ENCODE results near the gene TRPV3.
"Not testable (repeated sequence)": the region's sequence is repeated elsewhere in the genome, so short reads cannot be mapped to it uniquely, and the experiment has no call there.

Gene TRPV3

DNA sequence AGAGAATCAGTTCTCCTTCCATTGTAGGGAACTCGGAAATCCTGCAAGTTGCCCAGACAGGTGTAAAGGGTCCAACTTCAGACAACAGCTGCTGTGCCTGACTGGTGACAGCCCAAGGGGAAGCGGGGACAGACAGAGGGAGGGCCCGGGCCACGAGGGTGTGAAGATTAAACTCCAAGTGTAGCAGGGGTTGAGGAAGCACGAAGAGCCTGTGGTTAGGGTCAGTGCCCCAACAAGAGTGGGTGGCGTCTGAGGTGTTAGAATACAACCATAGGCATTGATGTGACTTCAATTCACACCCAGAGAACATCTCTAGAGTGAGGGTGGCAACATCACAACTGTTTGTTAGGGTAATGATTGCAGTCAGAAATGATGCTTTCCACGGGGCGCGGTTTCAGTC is 42.7 kb downstream of the TRPV3 start:
- no peak for TF ChIP-seq CTCF (conservative IDR thresholded peaks at IDR 0.05)
- H3K27ac ChIP-seq: no peak overlapping the region

DNA sequence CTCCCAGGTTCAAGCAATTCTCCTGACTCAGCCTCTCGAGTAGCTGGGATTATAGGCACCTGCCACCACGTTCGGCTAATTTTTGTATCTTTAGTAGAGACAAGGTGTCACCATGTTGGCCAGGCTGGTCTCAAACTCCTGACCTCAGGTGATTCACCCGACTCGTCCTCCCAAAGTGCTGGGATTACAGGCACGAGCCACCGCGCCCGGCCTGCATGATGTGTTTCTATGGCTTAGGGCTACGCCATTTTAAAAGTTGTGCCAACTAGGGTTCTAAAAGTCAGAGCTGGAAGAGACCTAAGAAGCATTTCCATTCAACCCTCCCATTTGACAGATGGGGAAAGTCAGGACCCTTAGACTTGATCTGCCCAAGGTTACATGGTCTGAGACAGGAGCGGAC is 43.4 kb downstream of the TRPV3 start:
- not testable (repeated sequence) for H3K27ac ChIP-seq

DNA sequence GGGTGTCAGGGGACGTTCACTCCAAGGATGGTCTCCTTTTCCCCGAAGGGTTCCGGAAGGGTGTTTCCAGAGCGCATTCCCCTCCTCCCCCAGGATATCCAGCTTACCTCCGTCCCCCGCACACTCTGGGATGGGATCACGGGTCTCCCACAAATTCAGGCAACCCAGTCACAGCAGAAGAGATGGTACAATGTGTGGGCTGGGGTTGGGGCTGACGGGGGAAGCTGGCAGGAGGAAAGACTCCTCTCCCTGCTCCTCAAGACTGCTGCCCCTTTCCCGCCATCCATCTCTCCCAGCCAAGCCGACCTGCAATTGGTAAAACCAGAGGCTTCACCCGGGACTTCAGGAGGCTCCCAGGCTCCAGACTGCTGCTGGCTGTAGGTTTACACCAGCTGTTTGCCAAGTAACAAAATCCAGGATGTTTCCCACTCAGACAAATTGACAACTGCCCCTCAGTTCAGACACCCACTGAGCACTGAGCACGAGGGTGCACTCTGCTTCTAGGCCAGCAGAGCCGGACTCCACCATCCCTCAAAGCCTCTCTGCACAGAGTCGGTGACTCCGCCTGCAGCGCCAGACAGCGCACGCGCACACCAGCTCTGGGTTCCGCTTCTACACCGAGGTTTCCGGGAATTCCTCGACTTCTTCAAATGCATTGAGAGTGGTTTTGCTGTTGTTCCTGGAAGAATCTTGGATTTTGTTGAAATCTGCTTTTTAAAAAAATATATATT is 44.1 kb downstream of the TRPV3 start:
- no peak for TF ChIP-seq CTCF (conservative IDR thresholded peaks at IDR 0.05)
- no peak overlapping the region for H3K27ac ChIP-seq

DNA sequence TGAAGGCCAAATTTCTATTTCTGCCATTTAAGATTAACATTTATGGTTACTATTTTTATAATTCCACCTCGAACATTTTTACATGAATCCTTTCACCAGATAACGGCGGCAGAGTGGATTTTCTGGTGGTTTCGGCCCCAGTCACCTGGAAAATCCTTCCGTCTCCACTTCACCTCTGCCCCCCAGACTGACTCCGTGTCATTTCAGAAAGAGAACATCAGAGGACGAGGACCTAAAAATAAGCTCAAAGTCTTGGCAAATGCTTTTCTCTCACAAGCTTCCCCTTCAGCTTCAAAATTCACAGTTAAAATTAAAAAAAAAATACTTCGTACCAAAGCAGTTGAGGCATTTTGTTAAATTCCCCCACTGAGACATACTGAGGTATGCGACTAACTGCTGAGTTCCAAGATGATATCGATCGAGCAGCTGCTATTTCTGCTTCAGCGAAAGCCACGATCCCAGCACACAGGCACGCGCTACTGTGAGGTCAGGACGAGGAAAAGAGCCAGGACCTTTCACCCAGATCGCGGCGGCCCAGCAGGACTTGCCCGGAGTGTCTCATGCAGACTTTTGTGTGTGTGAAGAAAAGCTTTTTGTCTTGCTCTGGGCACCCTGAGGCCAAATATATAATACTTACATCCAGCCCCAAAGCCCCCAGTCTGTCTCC is 45.0 kb downstream of the TRPV3 start:
- no peak for TF ChIP-seq CTCF (conservative IDR thresholded peaks at IDR 0.05)
- no peak overlapping the region for H3K27ac ChIP-seq

DNA sequence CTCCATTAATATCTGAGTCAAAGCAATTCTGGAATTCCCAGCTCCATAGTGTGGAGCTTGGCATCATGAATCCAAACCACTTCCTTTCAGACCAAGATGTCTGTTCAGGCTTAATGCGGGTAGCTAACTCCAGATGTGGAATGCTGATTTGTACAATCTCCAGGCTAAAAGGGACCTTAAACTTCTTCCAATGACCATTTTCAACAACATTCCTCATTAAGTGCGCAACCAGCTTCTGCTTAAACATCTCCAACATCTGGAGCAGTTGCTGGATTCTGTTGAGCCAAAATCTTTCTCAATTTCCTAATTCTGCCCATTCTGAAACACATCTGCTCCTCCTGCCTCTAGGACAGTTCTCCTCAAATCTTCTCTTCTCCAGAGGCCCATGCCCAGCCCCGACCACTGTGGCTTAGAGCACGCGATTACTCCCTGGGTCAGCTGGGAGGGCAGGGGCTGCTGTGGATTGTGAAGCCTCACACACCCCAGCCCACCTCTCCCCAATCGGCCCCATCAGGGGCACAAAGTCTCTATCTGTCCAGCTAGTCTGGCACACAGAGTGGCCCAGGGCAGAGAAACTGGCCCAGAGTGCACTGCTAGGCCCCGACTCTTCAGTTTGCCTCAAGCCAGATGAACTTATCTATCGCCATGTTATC is 45.6 kb downstream of the TRPV3 start:
- no peak overlapping the region for H3K27ac ChIP-seq
- no peak for TF ChIP-seq CTCF (conservative IDR thresholded peaks at IDR 0.05)

DNA sequence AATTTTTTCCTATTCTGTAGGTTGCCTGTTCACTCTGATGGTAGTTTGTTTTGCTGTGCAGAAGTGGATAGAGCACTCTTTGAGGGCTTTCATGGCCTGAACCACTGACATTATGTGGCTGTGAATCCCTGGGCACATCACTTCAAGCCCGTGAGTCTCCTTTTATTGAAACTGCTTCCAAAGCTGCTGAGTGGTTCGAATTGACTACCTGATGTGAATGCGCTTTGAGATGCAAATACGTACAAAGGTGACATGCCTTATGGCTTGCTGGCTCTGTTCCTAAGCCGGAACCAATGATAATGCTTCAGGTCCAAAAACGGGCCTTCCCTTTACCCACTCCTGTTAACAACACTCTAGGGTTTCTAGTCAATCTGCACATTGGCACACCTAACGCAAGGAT is 47.5 kb downstream of the TRPV3 start:
- no peak overlapping the region for H3K27ac ChIP-seq
- TF ChIP-seq CTCF (conservative IDR thresholded peaks at IDR 0.05): no peak

DNA sequence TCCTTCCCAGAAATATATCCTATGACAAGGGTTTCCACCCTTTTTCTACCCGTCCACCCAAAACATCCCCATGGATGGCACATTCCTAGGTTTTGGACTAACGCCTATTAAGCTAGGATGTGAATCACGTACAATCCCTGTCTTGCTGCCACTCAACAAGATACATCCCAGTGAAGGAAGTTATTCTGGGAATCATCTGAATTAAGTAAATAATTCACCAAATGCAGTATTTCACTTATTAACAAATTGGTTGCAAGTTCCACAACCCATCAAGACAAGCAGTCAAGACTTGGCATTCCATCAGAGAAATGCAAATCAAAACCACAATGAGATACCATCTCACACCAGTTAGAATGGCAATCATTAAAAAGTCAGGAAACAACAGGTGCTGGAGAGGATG is 49.7 kb downstream of the TRPV3 start:
- no peak overlapping the region for H3K27ac ChIP-seq
- no peak for TF ChIP-seq CTCF (conservative IDR thresholded peaks at IDR 0.05)

DNA sequence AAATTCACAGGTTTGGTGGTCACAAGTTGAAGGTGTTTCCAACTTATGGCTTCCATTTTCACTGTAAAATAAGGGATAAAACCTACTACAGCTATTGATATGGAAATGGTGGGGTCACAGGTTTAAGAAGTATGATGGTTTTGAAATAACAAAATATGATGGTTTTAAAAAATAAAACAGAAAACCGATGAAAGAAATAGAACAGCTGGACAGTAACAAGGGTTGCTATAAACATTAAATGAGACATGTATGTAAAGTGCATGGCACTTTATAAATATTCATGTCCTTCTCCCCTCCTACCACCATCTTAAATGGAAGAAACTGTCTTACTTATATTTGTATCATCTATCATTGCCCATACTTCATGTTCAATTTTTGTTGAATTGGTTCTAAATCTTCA is 50.5 kb downstream of the TRPV3 start:
- TF ChIP-seq CTCF (conservative IDR thresholded peaks at IDR 0.05): no peak
- H3K27ac ChIP-seq: no peak overlapping the region

All from VCaP (cell line).